Right atrium auricular region (tissue), 2 donors: ENCODE data around the gene BTLA. TPM values are rescaled to one million over a fixed set of nuclear protein-coding genes. Genes with fewer than 3 reads are reported as not detected.

Experiments
- DNase-seq: peaks from one replicate; pipeline ENCODE4 v3.0.0-alpha.2; 2019; ENCODE audit warnings: low spot score
- H3K27ac ChIP-seq, 2 donors: fragments of 200-600 bp; sonication (generic); 1 replicate in 1 of 2; 2 replicates in 1 of 2; pipeline ENCODE4 v1.5.1; 2016 to 2019
- H3K27me3 ChIP-seq, 2 donors: fragments of 200-600 bp; sonication (generic); one replicate each; pipeline versions ENCODE4 v1.5.1 to v1.6.0; 2017 to 2019
- H3K36me3 ChIP-seq: fragments of 200-600 bp; sonication (generic); one replicate; pipeline ENCODE4 v1.5.1; 2016
- H3K4me1 ChIP-seq, 2 donors: fragments of 200-600 bp; sonication (generic); one replicate each; pipeline versions ENCODE4 v1.5.1 to v1.6.0; 2017 to 2019
- H3K4me3 ChIP-seq, 2 donors: fragments of 200-600 bp; sonication (generic); 1 replicate in 1 of 2; 2 replicates in 1 of 2; pipeline ENCODE4 v1.5.1; 2017 to 2019; ENCODE audit warnings: mild to moderate bottlenecking in 1 of 2, moderate library complexity in 1 of 2
- H3K9me3 ChIP-seq, 2 donors: fragments of 200-600 bp; sonication (generic); one replicate each; pipeline ENCODE4 v1.5.1; 2019
- CTCF ChIP-seq, 2 donors: fragments of 200-600 bp; sonication (generic); IDR thresholded peaks; one replicate each; pipeline ENCODE4 v1.5.1; 2019; ENCODE audit warnings: antibody characterized with exemption in 2 of 2
- total RNA-seq, 2 donors: library from RNA; depleted of rRNA; stranded (reverse); fragments of >200 nt; gene quantifications; one replicate each; pipeline ENCODE4 v1.1.0, GENCODE V29; 2016

BTLA gene
- total RNA-seq, 2 donors from 2014 or later = not detected

GRCh38 chr3:112448939-112449338 is 50.3 kb downstream of the BTLA start:
- H3K27me3 ChIP-seq = no peaks in the 10 kb centered on the region
- TF ChIP-seq CTCF (IDR thresholded peaks at IDR 0.05) = no peak
- no peak for DNase-seq
- no peaks in the 10 kb centered on the region for H3K36me3 ChIP-seq
- peaks cover 0 to 7% of the 10 kb centered on the region in 2 donors for H3K4me1 ChIP-seq
- H3K4me3 ChIP-seq = no peak overlapping the region
- peaks cover 0 to 5% of the 10 kb centered on the region in 2 donors for H3K9me3 ChIP-seq
- no peak overlapping the region for H3K27ac ChIP-seq

- no peak overlapping the region for H3K4me3 ChIP-seq
- H3K27me3 ChIP-seq = no peaks in the 10 kb centered on the region
- peaks cover 0 to 5% of the 10 kb centered on the region in 2 donors for H3K9me3 ChIP-seq
- TF ChIP-seq CTCF (IDR thresholded peaks at IDR 0.05) = no peak
- no peak for DNase-seq
- no peaks in the 10 kb centered on the region for H3K36me3 ChIP-seq
- H3K27ac ChIP-seq = no peak overlapping the region
- peaks cover 0 to 7% of the 10 kb centered on the region in 2 donors for H3K4me1 ChIP-seq
These were observed 52.9 kb downstream of the BTLA start for GRCh38 chr3:112446343-112446742.

- no peak for TF ChIP-seq CTCF (IDR thresholded peaks at IDR 0.05)
- H3K4me1 ChIP-seq = peaks cover 0 to 7% of the 10 kb centered on the region in 2 donors
- no peak for DNase-seq
- peaks cover 0 to 5% of the 10 kb centered on the region in 2 donors for H3K9me3 ChIP-seq
- no peak overlapping the region for H3K4me3 ChIP-seq
- H3K27ac ChIP-seq = no peak overlapping the region
- no peaks in the 10 kb centered on the region for H3K27me3 ChIP-seq
- no peaks in the 10 kb centered on the region for H3K36me3 ChIP-seq
These were observed 53.4 kb downstream of the BTLA start for GRCh38 chr3:112445839-112446238.

GRCh38 chr3:112437146-112438022 is 61.9 kb downstream of the BTLA start:
- no peaks in the 10 kb centered on the region for H3K36me3 ChIP-seq
- H3K27ac ChIP-seq = no peak overlapping the region
- no peaks in the 10 kb centered on the region for H3K27me3 ChIP-seq
- peak in 1 of 2 donors; percentile 25 for TF ChIP-seq CTCF (IDR thresholded peaks at IDR 0.05)
- no peaks in the 10 kb centered on the region for H3K4me1 ChIP-seq
- peaks cover 0 to 6% of the 10 kb centered on the region in 2 donors for H3K9me3 ChIP-seq
- DNase-seq = no peak
- H3K4me3 ChIP-seq = no peak overlapping the region

- no peak for TF ChIP-seq CTCF (IDR thresholded peaks at IDR 0.05)
- Histone ChIP-seq H3K9me3 (no peaks in the 10 kb centered on the region), H3K36me3 (no peaks in the 10 kb centered on the region), H3K27me3 (no peaks in the 10 kb centered on the region), H3K4me1 (no peaks in the 10 kb centered on the region), H3K4me3 (no peak overlapping the region), H3K27ac (no peak overlapping the region)
- DNase-seq = no peak
These were observed 69.3 kb downstream of the BTLA start for GRCh38 chr3:112429960-112430359.
